ENCODE results near the gene TMEM238L.
A peak's percentile ranks its signal among the peaks of the same experiment; 100 is the strongest.

TMEM238L gene

DNA sequence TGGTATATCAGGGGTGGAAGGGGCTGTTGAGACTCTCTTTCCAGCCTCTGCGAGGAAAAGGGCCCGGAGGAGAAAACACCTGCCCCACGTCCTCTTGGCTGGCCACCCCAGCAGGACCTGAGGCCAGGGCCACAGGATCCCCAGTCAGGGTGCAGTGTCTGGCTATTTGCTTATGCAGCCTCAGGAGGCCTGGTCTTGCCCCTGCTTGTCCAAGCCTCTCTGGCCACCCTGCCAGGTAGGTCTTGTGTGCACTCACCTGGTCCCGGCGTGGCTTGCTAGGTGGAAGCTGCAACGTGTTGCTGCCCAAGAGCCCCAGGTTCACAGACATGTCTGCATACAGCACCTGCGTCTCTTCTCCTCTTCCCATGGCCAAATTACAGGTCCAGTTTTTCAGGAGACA is 549 bp downstream of the TMEM238L start:
- DNase-seq, result no peak

DNA sequence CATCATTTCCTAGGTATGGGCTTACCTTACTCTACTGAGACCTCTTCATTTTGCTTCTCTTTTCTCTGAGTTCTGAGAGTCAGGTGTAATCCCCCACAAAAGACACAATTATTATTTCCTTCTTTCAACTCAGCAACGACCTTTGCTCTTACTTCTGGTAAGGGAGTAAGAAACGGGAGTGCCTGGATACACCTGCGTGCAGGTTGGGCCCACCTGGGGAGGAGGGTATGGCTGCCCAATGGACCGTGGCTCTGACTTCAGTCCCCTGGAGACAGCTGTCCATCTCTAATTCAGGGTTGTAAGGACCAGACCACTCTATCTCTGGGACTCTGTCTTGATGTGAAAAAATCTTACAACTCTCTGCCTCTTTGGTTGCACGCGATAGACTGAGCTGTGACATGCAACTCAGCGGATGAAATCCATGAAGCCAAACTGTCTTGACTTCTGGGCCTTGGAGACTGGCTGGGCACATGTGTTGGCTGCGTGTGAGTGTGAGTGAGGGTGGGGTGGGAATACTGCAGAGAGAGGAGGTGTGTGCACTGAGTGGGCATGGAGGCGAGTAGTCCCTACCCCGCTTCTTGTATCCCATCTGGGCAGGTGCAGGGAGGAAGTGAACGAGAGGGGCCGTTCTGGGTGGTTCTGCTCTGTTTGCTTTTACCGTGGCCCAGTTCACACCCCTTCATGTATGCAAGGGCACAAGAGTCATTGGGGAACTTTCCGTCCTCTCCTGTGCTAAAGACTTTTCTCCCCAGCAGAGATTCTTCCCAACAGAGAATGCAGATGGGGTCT is 1.2 kb downstream of the TMEM238L start:
- no peak for DNase-seq

DNA sequence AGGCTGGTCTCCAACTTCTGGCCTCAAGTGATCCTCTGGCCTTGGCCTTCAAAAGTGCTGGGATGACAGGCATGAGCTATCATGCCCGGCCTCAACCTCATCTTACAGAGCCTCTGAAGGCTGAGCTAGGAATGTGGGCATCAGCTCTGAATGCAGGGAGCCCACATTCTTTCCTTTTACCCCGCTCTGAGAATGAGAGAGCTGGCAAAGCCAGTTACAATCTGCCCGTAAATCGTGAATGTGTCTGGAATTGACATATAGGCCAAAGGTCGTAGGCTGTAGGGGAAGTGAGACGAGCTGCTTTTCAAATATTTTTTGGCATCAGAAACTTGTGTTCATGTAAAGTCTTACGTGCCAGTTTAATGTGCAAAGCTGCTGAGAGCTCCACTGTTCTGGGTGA is 4.5 kb downstream of the TMEM238L start:
- DNase-seq, result no peak

DNA sequence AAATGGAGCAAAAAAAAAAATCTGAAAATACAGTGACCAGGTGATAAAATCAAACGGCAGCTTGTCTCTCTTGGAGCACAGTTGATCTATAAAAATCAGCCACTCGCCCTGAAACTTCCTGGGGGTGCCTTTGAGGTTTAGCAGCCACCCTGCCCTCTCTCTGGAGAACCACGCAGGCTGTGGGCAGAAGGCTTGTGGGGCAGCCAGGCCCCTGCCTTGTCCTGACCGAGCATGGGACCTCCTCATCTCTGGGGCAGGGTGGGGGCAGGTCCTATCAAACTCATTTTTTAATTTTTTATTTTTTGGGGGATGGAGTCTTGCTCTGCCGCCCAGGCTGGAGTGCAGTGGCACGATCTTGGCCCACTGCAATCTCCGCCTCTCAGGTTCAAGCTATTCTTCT is 5.0 kb downstream of the TMEM238L start:
- no peak for DNase-seq

DNA sequence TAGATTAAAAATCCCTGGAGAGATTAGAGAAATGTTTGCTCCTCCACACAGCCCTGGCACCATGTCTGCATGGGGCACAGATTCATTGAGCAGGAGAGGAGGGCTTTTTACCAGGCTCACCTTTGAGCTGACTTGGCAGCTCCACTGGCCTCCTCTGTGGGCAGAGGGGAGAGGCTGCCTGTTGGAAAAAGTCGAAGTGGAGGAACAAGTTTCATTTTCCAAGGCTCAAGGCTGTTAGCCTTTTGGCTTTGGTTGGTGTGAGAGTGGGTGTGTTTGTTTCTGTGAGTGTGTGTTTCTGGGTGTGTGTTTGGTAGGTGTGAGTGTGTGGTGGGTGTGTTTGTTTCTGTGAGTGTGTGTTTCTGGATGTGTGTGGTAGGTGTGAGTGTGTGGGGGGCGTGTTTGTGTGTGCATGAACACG is 5.6 kb downstream of the TMEM238L start:
- DNase-seq, result no peak

DNA sequence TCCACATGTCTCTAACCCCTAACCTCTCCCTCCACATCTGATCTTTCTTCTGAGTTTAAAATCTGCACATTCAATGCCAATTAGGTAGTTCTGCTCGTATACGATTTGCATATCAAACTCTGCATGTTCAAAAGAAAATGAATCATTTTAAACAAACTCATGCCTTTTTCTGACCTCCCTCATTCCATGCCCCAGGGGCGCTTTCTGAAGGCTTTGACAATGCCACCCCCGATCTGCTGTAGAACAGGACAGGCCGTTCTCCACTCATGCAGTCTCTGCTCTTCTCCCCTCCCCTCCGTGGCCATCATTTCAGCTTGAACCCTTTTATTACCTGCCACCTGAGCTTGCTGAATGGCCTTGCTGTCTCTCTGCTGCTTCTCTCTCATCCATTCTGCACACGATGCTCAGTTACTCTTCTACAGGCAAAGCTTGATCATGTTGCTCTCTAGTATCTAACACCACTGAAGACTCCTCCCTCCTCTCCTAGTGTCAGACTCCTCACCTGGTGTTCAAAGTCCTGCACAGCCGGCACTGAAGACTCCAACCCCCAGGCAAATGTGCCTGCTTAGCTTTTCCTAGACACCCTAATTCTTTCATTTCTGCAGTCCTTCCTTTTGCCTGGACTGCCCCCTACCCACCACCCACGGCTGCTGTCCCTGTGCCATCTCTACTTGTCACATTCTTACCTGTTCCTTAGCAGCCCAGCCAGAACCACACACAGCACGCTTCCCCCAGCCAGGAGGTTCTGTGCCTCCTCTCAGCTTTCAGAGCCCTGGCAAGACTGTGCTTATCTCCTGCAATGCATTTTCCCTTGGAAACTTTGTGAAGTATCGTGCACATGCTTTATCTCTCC is 6.2 kb downstream of the TMEM238L start:
- DNase-seq, result no peak

DNA sequence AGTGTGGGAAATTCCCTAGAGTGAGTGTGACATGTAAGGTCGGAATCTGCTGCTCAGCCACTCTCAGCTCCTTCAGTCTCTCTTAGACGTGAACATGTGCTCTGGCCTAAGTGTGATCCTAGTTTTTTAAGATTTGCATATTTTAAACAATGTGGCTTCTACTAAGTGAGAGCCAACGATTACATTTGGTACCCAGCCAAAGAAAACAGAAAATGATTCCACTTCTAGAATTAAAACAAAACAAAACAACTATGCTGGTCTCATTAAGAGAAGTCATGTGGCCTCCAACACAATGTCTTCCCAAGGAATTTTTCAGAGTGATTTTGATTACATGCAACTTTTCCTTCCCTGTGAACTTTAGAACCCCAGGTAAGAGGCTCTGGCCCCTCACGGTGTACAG is 10.1 kb downstream of the TMEM238L start:
- DNase-seq, result no peak

DNA sequence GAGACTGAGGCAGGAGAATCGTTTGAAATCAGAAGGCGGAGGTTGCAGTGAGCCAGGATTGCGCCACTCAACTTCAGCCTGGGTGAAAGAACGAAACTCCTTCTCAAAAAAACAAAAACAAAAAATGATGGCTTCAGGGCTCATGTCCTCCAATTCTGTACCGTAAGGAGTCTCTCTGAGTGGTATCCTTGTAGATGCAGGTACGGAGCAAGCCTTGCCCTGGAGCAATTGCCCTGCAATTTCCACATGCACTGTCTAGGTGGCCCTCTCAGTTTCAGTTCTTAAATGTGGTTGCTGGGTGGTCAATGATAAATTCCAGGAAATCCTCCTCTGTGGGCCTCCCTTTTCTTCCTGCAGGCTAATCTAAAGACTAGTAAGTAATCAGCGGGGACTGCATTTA is 10.6 kb downstream of the TMEM238L start:
- DNase-seq, result no peak

DNA sequence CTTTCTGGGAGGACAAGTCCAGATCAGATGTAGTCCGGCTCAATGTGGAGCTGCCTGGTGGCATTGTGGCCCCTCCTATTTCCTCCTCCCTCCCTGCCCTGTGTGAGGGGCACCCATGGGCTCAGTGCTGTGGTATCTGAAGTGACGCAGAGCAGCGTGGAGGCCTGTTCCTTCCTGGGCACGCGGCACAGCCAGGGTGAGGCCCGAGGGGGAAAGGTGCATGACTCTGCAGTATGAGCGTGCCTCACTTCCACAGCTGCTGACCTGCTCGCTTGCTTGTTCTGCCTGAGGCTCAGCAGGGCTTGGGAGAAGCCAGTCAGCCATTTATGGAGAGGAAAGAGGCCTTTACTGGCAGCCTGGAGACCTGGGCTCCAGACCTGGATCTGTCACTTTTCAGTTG is 11.7 kb downstream of the TMEM238L start:
- DNase-seq, result peak; percentile 89

DNA sequence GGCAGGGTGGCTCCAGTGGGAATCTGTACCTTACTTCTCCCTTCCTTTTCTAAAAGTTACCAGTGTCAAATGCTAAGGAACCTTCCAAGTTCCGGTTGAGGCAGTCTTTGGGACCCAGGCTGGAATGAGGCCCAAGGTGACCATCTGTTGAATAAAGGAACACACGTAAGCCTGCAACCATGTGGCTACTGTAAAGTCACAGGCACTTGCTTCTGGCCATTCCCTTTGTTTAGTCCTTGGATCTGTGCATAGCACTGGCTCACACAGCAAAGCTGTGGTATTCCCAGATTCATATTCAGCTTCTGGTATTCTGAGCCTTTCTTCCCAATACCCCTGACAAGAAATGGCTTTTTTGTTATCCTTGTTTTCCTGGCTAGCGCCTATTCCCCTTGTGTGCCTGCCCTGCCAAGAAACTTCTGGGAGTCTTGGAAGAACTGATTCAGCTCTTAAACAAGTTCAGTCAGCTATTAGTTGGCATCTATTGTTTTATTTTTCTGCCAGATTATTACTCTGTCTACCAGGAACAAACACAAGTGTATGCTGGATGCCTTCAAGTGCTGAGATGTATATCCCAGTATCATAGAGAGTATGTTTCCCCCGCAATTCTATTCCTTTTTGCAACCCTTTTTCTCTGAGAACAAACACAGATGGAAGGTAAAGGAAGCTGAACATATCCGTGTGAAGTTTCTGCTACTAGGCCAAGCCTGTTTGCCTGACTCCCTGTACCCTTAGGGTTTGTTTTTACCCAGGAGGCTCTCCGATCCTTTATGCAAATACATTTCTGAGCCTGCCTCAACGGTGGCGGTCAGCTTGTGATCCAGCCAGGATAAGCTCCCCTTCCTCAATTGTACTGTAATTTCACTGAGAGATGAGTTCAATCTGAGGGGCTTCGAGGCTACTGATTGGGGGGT is 13.2 kb downstream of the TMEM238L start:
- peak; percentile 75 for DNase-seq

DNA sequence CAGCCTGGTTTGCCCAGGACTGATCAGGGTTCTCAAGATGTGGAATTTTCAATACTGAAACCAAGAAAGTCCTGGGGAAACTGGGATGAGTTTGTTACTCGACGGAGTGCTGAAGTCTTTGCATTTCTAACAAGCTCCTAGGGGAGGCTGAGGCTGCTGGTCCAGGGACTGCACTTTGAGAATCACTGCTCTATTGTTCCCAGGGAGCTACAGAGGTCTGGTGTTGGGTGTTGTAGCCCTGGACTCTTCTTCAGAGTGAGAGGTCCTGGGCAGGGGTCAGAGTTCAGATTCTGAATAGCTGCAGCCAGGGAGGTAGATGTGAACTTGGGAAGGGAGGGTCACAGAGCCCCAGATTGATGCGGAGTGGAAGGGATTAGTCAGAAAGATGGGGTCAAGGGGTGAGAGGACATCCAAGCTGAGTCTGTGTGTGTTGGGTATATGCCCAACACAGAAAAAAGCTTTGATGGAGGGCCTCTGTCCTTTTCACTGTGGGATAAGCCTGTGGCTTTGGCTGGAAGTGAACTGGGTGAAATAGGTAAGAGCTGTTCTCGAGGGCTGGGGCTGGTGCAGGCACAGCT is 14.1 kb downstream of the TMEM238L start:
- DNase-seq, result no peak

DNA sequence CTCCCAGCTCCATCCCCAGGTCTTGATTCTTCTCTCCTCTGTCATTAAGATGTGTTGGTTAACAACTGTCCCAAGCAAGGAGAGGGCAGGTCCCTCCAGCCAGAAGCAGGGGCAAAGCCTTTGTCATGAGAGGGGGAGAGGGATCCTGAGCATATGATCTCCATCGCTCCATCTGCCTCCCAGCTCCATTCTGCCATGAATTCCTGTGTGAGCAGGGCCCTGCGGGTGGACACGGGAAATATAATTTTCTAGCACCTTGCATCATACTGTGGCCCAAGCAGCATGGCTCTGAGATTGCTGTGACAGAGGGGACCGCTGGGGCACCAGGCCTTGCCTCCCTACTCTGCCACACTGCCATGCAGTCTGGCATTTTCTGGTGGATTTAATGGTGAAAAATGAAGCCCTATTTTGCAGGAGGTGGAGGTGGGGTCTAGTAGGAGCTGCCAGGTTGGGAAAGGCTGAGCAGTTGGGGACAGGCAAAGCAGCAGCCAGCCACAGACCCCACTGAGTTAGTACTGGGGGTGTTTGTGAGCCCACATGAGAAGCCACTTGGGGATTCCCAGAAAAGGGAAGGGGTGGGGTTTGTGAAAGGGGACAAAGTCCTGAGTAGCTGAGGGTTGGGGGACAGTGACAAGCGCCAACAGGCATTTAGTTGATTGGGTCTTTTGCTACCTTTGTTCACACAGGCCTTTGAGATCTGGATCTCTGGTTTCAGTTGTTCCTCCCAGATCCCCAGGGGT is 16.4 kb downstream of the TMEM238L start:
- DNase-seq, result no peak

DNA sequence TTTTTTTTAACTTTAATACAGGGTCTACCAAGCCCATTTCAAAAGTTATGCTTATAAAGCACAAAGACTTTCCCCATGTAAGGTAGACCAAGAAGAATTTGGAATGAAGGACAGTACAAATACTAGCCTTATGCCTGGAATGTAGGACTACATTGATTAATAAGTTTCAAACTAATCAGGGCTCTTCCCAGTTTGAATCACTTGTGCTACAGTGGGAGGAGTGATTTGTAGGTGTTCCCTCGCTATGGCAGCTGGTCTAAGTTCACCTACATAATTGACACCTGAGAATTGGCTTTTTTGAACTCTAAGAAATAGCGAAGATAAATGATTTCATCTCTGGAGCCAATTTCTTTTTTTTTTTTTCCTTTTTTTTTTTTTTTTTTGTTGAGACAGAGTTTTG is 18.6 kb downstream of the TMEM238L start:
- no peak for DNase-seq

DNA sequence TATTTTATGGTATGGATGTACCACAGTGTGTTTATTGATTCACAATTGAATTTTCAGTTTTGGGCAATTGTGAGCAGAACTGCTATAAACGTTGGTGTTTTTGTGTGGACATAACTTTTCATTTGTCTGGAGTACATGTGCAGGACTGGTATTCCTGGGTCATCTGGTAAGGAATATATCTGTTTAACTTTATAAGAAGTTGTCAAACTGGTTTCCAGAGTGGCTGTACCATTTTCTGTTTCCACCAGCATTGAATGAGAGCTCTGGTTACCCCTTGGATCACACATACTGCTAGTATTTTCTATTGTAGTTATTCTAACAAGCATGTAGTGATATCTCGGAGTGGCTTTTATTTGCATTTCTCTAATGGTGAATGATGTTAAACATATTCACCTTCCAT is 24.3 kb downstream of the TMEM238L start:
- DNase-seq, result no peak

DNA sequence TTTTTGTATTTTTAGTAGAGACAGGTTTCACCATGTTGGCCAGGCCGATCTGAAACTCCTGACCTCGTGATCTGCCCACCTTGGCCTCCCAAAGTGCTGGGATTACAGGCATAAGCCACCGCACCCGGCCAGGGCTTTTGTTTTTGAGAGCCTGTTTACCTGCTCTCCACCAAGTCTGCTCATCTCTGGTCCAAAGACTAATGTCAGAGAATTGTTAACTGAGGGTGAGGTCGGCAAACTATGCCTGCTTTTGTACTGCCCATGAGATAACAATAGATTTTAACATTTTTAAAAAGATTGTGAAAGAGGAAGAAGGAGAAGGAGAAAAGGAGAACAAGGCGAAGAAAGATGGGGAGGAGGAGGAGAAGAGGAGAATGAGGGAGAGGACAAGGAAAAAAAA is 26.0 kb downstream of the TMEM238L start:
- DNase-seq, result no peak

DNA sequence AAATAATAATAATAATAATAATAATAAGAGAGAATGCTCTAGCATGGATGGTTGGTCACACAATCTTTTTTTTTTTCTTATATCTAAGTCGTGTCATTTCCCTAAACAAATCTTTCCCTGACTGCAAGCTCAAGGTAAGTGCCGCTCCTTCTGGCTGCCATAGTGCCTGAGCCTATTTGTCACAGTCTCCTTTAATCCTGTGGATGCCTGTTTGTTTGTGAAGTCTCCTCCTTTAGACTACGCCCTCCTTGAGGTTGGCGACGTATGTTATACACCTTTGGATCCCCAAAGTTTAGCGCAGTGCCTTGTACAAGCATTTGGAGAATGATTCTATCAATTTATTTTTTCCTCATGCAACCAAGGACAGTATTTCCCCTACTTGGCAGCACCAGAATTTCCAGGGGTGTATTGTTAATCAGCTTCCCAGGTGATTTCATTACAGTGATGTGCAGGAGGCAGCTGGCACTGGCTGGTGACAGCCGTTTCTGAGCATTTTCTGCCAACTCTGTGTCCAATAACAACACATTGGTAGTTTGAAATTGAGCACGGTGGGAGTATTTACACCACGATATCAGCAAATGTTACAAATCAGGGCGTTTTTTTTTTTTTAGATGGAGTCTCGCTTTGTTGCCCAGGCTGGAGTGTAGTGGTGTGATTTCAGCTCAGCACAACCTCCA is 26.6 kb downstream of the TMEM238L start:
- no peak for DNase-seq

DNA sequence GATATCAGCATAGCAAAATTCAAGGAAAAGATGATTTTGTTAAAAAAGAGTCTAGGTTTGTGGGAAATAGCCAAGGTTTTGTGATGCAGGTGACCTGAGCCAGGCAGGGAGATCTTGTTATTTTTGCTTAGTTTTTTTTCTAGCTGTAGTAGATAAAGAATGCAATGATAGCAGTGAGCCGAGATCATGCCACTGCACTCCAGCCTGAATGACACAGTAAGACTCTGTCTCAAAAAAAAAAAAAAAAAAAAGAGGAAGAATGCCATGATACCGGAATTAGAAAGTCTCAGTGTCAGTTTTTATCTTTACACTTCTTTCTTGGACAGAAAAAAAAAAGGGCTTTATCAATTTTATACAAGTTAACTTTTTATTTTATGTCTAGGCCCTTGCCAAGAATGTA is 27.5 kb downstream of the TMEM238L start:
- no peak for DNase-seq

DNA sequence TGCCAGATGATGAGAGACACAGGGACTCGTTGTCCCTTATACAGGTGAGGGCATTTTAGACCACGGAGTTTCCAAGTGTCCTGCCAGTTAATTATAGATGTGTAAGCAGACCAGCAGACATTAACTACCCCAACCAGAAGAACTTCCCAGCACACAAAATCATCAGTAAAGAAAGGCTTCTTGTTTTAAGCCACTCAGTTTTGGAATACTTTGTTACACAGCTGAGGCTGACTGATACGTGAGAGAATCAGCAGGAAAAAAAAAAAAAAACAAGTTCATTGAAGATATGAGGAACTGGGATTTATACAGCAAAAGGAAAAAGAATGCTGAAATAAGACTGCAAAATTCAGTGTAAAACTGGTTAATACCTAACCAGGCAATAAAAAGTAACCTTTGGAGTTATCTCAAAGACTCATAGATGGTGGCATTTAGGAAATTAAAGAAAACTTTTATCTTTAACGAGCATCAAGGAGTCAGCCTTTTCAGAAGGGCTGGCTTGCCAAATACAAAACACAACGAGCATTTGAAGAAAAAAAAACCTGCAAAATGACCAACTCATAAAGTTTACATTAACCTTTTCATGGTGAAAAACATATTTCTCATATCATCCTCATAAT is 28.1 kb downstream of the TMEM238L start:
- DNase-seq, result no peak

DNA sequence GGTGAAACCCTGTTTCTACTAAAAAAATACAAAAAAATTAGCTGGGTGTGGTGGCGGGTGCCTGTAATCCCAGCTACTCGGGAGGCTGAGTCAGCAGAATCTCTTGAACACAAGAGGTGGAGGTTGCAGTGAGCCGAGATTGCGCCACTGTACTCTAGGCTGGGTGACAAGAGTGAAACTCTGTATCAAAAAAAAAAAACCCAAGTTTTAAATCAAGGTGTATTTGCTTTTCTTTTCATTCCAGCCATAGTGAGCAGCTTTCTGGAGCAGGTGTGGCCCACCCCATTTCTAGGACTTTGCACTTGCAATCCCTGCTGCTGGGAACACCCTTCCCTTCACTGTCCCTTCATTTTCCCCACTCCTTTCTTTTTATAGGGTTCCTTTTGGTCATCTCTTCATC is 28.8 kb downstream of the TMEM238L start:
- DNase-seq, result no peak

DNA sequence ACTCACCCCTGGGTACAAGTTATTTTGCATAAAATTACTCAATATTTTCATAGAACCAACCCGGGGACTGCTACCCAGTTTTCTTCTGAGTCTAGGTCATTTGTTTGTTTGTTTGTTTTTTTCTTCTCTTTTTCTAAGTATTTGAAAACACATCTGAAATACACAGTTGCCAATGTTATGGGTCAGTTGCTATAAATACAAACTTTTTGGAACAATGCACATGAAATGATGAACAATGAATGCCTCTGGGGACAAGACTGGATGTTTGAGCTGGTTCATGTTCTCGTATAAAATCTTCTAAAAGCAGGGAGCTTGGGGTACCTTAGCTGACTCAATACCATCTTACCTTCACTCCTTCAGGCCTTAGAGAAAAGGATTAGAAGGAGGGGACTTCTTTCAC is 30.5 kb downstream of the TMEM238L start:
- no peak for DNase-seq
